OCI-M1 (cell line): ENCODE data around the gene ACTL8.

ENCODE experiments used
- DNase-seq: peaks from one replicate; lab custom pipeline; 2025; lab: John Stamatoyannopoulos, UW

The ACTL8 gene

GRCh38 chr1:17875882-17876280, 120.7 kb downstream of the ACTL8 start:
- no peak for DNase-seq
